VCaP (cell line): ENCODE measurements around the gene CDC42SE2.
"Not testable (repeated sequence)": the region's sequence is repeated elsewhere in the genome, so short reads cannot be mapped to it uniquely, and the experiment has no call there.

Experiments
- H3K27ac ChIP-seq: fragments of 450-650 bp; 2 replicates; pipeline ENCODE4 v1.5.1; 2017
- TF ChIP-seq, protein P1 (sequence below): fragments of 450-650 bp; conservative IDR thresholded peaks from 2 replicates; pipeline ENCODE4 v1.5.1; 2017; ENCODE audit warnings: mild to moderate bottlenecking, moderate library complexity

The CDC42SE2 gene

DNA sequence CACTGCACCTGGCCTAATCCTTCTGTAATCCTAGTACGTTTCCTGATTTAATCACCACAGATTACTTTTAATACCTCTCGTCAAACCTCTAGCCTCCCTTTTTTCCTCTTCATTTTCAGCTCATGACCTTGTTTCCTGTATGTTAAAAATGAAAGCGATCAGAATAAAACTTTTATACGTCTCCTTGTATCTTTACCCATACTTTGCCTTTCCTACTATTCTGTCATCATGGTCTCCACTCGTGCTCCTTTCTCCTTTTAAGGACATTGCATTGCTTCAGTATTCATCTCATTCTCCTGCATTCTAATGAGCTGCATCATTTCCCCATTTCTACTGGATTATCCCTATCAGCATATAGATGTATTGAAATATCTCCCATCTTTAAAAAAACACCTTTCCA lies 8.5 kb downstream of the CDC42SE2 start:
- TF ChIP-seq, protein P1, sequence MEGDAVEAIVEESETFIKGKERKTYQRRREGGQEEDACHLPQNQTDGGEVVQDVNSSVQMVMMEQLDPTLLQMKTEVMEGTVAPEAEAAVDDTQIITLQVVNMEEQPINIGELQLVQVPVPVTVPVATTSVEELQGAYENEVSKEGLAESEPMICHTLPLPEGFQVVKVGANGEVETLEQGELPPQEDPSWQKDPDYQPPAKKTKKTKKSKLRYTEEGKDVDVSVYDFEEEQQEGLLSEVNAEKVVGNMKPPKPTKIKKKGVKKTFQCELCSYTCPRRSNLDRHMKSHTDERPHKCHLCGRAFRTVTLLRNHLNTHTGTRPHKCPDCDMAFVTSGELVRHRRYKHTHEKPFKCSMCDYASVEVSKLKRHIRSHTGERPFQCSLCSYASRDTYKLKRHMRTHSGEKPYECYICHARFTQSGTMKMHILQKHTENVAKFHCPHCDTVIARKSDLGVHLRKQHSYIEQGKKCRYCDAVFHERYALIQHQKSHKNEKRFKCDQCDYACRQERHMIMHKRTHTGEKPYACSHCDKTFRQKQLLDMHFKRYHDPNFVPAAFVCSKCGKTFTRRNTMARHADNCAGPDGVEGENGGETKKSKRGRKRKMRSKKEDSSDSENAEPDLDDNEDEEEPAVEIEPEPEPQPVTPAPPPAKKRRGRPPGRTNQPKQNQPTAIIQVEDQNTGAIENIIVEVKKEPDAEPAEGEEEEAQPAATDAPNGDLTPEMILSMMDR = no peak
- H3K27ac ChIP-seq = no peak overlapping the region

DNA sequence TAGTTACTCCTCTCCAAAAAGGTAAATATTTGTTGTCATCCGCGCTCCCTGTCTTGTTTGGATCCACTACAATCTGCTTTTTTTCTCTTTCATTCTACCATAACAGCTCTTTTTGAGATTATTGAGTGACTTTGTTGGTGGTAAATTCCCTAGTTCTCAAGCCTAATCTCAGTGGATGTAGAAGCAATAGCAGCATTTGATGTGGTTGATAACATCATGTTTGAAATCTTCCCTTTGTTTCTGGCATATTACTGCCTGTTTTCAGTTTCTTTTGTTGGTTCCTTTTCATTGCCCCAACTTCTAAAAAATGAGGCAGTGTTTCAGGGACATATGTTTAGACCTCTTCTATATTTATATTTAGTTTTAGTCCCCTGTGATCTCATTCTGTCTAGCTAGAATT lies 8.9 kb downstream of the CDC42SE2 start:
- TF ChIP-seq, protein P1 = no peak

GRCh38 chr5:131274326-131275063 lies 10.6 kb downstream of the CDC42SE2 start:
- no peak overlapping the region for H3K27ac ChIP-seq

More for the DNA sequence above, 8.9 kb downstream of the CDC42SE2 start:
- no peak overlapping the region for H3K27ac ChIP-seq

DNA sequence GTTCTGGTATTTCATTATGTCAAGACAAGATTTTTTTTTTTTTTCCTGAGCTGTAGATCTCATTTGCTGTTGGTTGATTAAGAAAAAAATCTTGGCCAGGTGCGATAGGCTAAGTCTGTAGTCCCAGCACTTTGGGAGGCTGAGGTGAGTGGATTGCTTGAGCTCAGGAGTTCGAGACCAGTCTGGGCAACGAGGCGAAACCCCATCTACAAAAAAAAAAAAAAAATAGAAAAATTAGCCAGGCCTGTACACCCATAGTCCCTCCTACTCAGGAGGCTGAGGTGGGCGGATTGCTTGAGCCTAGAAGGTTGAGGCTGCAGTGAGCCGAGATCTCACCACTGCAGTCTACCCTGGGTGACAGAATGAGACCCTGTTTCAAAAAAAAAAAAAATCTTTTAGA lies 12.2 kb downstream of the CDC42SE2 start:
- TF ChIP-seq, protein P1 = no peak
- no peak overlapping the region for H3K27ac ChIP-seq

More at GRCh38 chr5:131274326-131275063, 10.6 kb downstream of the CDC42SE2 start:
- TF ChIP-seq, protein P1 = no peak

DNA sequence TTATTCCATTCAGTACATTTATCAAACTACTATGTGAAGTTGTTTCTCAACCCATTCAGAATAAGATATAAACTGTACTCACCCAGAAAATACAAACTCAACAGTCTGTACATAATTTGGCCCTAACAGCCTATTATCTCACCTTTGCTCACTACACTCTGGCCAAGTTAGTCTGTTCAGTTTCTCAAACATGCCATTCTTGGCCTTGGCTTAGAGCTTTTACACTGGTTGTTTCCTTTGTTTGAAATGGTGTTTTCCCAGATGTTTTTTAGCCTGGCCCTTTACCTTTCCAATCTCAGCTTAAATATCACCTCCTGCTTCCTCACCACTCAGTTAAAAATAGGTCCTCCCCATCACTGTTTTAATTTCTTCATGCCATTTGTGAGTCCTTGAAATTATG lies 13.6 kb downstream of the CDC42SE2 start:
- no peak overlapping the region for H3K27ac ChIP-seq
- TF ChIP-seq, protein P1 = no peak

DNA sequence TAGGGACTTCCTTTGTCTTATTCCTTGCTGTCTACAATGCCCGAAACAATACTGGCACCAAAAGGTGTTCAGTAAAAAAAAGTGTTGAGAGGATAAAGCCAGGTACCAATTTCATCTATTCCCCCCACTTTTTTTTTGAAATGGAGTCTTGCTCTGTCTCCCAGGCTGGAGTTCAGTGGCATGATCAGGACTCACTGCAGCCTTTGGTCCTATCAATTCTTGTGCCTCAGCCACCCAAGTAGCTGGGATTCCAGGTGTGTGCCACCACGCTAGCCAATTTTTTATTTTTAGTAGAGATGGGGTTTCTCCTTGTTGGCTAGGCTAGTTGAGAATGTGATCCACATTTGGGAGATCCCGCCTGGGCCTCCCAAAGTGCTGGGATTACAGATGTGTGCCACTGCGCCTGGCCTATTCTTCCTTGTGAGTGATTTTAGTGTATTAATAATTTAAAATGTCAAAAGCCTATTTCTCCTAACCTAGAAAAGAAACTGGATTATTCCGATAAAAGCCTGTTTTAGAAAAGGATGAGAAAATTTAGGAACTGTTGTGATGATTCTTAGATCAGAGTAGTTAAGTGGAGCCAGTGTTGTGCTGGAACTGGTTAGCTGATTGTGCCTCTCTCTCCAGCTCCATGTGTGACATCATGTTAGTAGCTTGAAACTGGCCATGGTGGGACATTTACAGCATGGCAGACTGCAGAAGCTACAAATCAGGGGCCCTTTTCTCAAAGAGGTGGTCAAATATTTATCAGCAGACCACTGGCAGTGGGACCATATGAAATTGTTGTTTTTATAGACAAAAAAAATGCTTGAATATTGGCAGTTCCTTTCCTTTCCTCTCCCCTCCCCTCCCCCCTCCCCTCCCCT lies 14.3 kb downstream of the CDC42SE2 start:
- H3K27ac ChIP-seq = no peak overlapping the region
- TF ChIP-seq, protein P1 = no peak

DNA sequence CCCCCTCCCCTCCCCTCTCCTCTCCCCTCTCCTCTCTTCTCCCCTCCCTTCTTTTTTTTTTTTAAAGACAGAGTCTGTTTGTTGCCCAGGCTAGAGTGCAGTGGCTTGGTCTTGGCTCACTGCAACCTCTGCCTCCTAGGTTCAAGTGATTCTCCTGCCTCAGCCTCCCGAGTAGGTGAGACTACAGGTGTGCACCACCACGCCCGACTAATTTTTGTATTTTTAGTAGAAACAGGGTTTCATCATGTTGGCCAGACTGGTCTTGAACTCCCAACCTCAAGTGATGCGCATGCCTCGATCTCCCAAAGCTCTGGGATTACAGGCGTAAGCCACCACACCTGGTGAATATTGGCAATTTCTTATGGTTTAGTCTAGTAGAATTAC lies 14.9 kb downstream of the CDC42SE2 start:
- not testable (repeated sequence) for H3K27ac ChIP-seq
